ENCODE results near the gene TMEM18.

Gene TMEM18

GRCh38 chr2:618005-618404 is 59.2 kb downstream of the TMEM18 start:
- DNase-seq (ENCODE audit: low read depth), result no peak
